SHP77 treated with DMSO at 0.1 percent for 48 hours (cell line): ENCODE results near the gene GRID1.

Experiments
- DNase-seq: peaks from one replicate; lab custom pipeline; 2025; lab: John Stamatoyannopoulos, UW

Gene GRID1

GRCh38 chr10:85795460-85795859, 571.1 kb downstream of the GRID1 start:
- no peak for DNase-seq

- no peak for DNase-seq
Measured at GRCh38 chr10:85794553-85794952, 572.0 kb downstream of the GRID1 start.

- no peak for DNase-seq
Measured at GRCh38 chr10:85792533-85792858, 574.1 kb downstream of the GRID1 start.

DNA sequence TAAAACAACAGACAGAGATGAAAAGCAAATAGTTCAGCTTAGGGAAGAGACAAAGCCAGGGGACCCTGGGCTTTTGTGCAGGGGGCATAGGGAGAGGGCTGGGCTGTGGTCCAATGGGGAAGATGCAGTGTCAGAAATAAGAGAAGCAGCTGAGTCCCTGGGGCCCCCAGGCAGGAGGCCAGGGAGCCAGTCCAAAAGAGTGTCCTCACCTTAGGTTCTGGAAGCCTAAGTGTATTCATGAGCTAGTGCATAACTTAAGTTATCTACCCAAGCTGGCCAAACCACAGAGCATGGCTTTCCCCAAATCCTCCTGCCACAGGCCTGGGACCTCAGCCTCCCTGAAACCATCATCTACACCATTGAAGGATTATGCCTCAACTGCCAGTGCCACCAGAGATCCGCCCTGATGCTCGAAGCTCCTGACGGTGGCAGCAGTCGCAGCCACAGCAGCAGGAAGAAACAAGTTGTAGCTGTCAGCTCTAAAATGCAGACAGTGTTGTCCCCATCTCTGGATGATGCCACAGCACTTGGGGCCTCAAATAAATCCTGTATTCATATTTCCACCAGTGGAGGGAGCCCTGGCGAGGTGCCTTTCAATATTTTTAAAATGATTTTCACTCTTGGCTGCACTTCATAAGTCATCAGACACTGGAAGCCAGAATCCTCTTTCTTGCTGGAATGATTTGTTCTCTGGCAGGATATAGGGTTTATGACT, 574.6 kb downstream of the GRID1 start:
- DNase-seq = no peak

DNA sequence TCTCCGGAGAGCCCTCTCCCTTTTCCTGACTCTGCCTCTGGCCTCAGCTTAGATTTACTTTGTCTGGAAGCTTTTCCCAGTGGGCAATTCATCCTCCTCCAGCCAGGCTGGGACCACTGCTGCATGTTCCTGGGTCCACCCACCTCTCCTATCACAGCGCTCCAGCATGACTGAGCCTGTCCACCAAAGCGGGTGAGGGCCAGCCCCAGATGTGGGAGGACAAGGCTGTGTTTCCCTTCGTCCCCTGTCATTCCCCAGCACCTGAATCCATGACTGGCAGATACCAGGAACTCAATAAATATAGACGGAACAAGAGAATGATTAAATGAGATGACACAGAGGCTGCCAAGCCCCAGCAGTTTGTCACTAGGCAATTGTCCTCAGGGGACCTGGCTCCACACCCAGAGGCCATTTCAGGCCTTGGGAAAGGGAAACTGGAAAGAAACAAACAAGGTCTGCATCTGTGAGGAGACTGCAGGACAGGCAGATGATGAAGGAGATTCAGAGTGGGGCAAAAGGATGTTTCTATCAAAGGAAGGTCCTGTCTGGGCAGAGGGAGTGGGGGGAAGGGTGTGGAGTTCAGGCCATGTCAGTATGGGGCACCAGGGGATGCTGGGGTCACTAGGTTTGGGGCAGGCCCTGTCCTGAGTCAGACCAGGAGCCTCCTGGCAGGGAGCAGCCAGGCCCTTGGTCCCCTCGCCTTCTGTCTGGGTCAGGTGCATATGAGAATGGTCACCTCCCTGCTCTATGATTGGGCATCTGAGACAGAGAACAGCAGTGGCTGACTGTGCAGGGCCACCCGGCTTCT, 576.4 kb downstream of the GRID1 start:
- DNase-seq = no peak

GRCh38 chr10:85789125-85789524, 577.5 kb downstream of the GRID1 start:
- DNase-seq = no peak

GRCh38 chr10:85788570-85788969, 578.0 kb downstream of the GRID1 start:
- no peak for DNase-seq

DNA sequence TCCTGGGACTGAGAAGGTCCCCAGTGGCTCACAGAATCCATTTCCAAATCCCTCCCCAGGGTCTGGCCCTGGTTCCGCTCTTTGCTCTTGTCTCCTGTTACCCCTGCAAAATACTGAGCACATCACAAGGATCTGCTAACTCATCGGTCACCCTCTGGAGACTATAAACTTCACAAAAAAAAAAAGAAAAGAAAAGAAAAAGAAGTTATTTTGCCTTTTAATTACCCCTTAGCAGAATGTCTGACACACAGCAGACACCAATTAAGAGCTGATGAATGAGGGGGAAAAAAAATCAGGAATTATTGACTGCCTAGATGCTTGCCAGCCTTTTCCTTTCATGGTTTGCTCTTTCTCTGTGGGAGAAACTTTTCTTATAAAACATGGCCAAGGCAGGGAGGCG, 578.7 kb downstream of the GRID1 start:
- no peak for DNase-seq

DNA sequence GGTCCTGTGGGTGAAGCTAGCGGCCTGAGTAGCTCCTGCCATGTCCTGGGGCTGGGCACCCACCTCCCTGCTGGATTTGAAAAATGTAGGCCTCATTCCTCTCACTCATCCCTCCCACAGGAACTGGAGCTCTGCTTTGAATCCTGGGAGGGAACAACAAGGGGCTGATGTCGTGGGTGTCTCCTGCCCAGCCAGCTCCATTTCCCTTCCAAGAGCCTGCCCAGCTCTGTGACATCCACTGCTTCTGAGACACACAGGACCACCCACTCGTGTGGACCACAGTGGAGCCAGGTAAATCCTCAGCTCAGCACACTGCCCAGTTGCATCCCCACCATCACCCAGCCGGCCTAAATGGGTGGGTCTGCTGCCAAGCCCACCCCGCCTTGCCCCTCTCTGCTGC, 579.2 kb downstream of the GRID1 start:
- no peak for DNase-seq

- no peak for DNase-seq
Measured at GRCh38 chr10:85786401-85786899, 580.1 kb downstream of the GRID1 start.

GRCh38 chr10:85784792-85785191, 581.8 kb downstream of the GRID1 start:
- DNase-seq = no peak

GRCh38 chr10:85781404-85781803, 585.2 kb downstream of the GRID1 start:
- no peak for DNase-seq

DNA sequence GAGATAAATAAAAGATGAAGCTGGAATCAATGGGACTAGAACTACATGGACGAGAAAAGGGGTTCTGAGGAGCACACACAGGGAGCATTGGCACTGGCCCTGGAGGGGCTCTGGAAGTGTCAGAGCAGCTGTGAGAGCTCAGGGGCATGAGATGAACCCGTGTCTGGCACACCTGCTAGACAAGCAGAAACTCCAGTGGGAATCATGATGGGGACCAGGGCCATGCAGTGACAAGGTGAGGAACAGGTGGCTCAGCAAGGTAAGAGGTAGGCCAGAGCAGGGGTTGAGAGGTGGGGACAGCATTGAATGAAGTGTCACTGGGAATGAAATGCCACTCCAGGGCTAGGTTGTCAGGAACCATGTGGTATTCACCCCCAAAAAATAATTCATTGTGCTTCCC, 588.5 kb downstream of the GRID1 start:
- DNase-seq = no peak

GRCh38 chr10:85767891-85768290, 598.7 kb downstream of the GRID1 start:
- no peak for DNase-seq

DNA sequence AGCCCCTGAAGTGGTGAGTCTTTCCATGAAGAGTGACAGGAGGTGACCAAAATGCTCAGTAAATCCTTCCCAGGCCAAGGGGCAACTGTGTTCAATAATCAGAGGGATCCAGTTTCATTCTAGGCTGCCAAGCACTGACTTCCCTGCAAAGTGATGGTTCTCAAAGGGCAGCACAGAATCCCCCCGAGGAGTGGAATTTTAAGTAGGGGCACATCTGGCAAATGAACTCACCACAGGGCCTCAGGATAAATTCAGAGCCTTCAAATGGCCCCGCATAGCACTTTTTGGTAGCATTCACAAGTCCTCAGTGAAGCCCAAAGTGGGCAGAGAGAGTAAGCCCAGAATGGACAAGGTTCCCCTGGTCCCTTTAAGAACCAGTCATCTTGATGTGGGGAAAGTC, 602.5 kb downstream of the GRID1 start:
- DNase-seq = no peak

DNA sequence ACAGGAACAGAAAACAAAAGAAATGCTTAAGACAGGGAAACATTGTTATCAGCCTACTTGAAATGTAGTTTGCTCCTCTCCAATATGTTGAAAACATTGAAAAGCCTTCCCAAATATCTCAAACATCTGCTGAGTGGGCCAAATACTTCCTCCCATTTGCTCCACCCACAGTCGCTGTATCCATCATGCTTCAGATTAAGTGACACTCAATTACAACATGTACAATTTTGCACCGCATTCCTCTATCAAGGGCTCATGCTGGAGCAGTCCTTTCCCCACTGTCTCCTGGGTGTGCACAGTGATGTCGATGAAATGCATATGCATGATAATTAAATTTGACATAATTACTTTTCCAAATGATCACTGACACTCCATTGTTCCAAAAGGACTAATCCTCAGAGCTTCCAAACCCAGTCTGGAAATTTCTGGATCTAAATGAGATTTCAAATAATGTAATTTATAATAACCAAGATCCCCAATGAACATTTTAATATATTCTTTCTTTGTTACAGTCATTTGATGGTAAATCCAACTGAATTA, 604.6 kb downstream of the GRID1 start:
- no peak for DNase-seq

GRCh38 chr10:85741626-85742300, 624.8 kb downstream of the GRID1 start:
- DNase-seq = no peak

DNA sequence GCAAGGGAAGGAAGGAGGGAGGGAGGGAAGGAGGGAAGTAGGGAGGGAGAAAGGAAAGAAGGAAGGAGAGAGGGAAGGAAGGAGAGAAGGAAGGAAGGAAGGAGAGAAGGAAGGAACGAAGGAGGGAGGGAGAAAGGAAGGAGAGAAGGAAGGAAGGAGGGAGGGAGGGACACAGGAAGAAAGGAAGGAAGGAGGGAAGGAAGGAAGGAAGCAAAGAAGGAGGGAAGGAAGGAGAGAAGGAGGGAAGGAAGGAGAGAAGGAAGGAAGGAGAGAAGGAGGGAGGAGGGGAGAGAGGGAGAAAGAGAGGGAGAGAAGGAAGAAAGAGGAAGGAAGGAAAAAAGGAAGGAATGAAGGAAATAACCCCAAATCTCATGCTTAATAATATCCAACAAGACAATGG, 630.6 kb downstream of the GRID1 start:
- DNase-seq = no peak

- no peak for DNase-seq
Measured at GRCh38 chr10:85734791-85735190, 631.8 kb downstream of the GRID1 start.

- DNase-seq = no peak
Measured at GRCh38 chr10:85724215-85724614, 642.4 kb downstream of the GRID1 start.

DNA sequence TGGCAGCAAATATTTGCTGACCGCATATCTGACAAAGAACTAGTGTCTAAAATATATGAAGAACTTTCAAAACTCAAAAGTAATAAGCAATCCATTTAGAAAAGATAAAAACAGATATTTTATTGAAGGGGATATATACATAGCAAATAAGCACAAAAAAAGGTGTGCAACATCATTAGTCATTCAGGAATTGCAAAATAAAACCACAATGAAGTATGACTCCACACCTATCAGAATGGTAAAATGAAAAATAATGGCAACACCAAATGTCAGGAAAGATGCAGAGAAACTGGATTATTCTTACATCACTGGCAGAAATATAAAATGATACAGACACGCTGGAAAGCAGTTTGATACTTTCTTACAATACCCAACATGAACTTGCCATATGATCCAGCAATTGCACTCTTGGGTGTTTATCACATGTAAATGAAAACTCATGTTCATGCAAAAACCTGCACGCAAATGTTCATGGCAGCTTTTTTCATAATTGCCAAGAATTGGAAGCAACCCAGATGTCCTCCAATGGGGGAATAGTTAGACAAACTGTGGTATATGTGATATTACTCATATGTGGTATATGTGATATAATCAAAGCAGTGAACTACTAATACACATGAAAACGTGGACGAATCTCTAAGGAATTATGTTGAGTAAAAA, 645.5 kb downstream of the GRID1 start:
- DNase-seq = no peak

DNA sequence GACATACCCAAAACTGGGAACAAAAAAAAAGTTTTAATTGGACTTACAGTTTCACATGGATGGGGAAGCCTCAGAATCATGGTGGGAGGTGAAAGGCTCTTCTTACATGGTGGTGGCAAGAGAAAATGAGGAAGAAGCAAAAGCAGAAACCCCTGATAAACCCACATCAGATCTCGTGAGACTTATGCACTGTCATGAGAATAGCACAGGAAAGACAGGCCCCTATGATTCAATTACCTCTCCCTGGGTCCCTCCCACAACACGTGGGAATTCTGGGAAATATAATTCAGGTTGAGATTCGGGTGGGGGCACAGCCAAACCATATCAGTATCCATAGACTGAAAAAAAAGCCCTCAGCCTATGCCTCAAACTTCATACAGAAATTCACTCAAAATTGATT, 647.2 kb downstream of the GRID1 start:
- no peak for DNase-seq
